K562 (cell line): ENCODE results near the gene TUBB1. TPM values are rescaled to one million over a fixed set of nuclear protein-coding genes. Genes with fewer than 3 reads are reported as not detected.

Experiments
- CAMTA2 ChIP-seq: fragments of 250-450 bp; sonication (Bioruptor Pico); conservative IDR thresholded peaks from 2 replicates; pipeline ENCODE4 v1.5.1; 2022
- CXXC5 ChIP-seq: fragments of 250-450 bp; sonication (Bioruptor Pico); IDR thresholded peaks from 2 replicates; pipeline ENCODE4 v1.8.0; 2022; ENCODE audit warnings: inconsistent platforms, mild to moderate bottlenecking, moderate library complexity
- DIDO1 ChIP-seq: fragments of 450-650 bp; IDR thresholded peaks from 2 replicates; pipeline ENCODE4 v1.6.1; 2016; ENCODE audit warnings: low read depth, missing biosample characterization, missing genetic modification characterization
- ESRRB ChIP-seq: fragments of 250-450 bp; sonication (Bioruptor Pico); IDR thresholded peaks from 2 replicates; pipeline ENCODE4 v1.5.0; 2020; ENCODE audit warnings: mild to moderate bottlenecking, moderate library complexity, borderline replicate concordance
- MAFF ChIP-seq: IDR thresholded peaks from 2 replicates; pipeline ENCODE4 v1.6.1; 2012; ENCODE audit warnings: low read length, improper control_type of control experiment
- MED1 ChIP-seq: sonication (generic); formaldehyde crosslinking; IDR thresholded peaks from 2 replicates; pipeline ENCODE4 v1.8.1; 2023; ENCODE audit warnings: missing genetic modification reagents, borderline replicate concordance
- MTF1 ChIP-seq: fragments of 250-450 bp; sonication (Bioruptor Pico); IDR thresholded peaks from 2 replicates; pipeline ENCODE4 v1.9.0; 2021; ENCODE audit warnings: moderate library complexity, mild to moderate bottlenecking, inconsistent platforms, borderline replicate concordance
- PPARD ChIP-seq: fragments of 250-450 bp; sonication (Bioruptor Pico); IDR thresholded peaks from 2 replicates; pipeline ENCODE4 v1.8.0; 2022; ENCODE audit warnings: inconsistent platforms, mild to moderate bottlenecking, moderate library complexity
- RBM39 ChIP-seq: fragments of 200-400 bp; formaldehyde crosslinking; optimal IDR thresholded peaks from 2 replicates; pipeline ENCODE3; 2018; ENCODE audit warnings: low read depth, low read length
- YY1 ChIP-seq, 3 experiments: IDR thresholded peaks; 2 replicates each; pipeline ENCODE4 v1.6.1; 2011; ENCODE audit warnings: low read length in 2 of 3, mild to moderate bottlenecking in 2 of 3, moderate library complexity in 2 of 3, borderline replicate concordance in 1 of 3, control low read depth in 1 of 3, low read depth in 1 of 3; ENCODE audit not compliant: insufficient read depth in 3 of 3, insufficient replicate concordance in 2 of 3, control insufficient read depth in 1 of 3, insufficient read length in 1 of 3; ENCODE audit errors: extremely low read depth in 1 of 3
- ZNF12 ChIP-seq: sonication (generic); formaldehyde crosslinking; IDR thresholded peaks from 2 replicates; pipeline ENCODE4 v1.4.0; 2020; ENCODE audit warnings: mild to moderate bottlenecking, missing genetic modification reagents
- polyA plus RNA-seq, 8 experiments: library from polyadenylated mRNA; depleted of rRNA in 4 of 8; stranded (reverse) in 5 of 8; unstranded in 3 of 8; fragments of >200 nt; fragmentation: Nextera tagmentation in 2 of 8; fragmentation: Illumina TruSeq in 1 of 8; extraction: Ambion mirVana in 2 of 8; extraction: Trizol in 1 of 8; gene quantifications; 2 replicates each; pipeline versions ENCODE4 v1.2.1 to v1.2.3, GENCODE V29; 2011 to 2014; ENCODE audit warnings: inconsistent platforms in 1 of 8, missing spikeins in 1 of 8
- total RNA-seq, 7 experiments: library from RNA; depleted of rRNA in 6 of 7; stranded (reverse); fragments of >200 nt in 6 of 7; fragmentation: Illumina TruSeq in 2 of 7; extraction: Trizol in 2 of 7; gene quantifications; 2 replicates each; pipeline versions ENCODE4 v1.2.1 to v1.2.3, GENCODE V29; 2011 to 2021; ENCODE audit warnings: low replicate concordance in 1 of 7
- TF ChIP-seq, protein P1 (sequence below): fragments of 450-650 bp; IDR thresholded peaks from 2 replicates; pipeline ENCODE4 v1.6.1; 2016; ENCODE audit warnings: mild to moderate bottlenecking, moderate library complexity
- TF ChIP-seq, protein P2 (sequence below): sonication (generic); formaldehyde crosslinking; IDR thresholded peaks from 2 replicates; pipeline ENCODE4 v1.9.0; 2022; ENCODE audit warnings: mild to moderate bottlenecking, missing genetic modification reagents
- TF ChIP-seq, protein P3 (sequence below): fragments of 450-650 bp; formaldehyde crosslinking; IDR thresholded peaks from 2 replicates; pipeline ENCODE4 v1.4.0; 2020; ENCODE audit warnings: mild to moderate bottlenecking

Gene TUBB1
- total and polyA plus RNA-seq, 9 of the 15 experiments (the other 6 are each of a cell fraction or from before 2014, with no cell fraction given): 1.5 to 3.9 (median 2.4) TPM

DNA sequence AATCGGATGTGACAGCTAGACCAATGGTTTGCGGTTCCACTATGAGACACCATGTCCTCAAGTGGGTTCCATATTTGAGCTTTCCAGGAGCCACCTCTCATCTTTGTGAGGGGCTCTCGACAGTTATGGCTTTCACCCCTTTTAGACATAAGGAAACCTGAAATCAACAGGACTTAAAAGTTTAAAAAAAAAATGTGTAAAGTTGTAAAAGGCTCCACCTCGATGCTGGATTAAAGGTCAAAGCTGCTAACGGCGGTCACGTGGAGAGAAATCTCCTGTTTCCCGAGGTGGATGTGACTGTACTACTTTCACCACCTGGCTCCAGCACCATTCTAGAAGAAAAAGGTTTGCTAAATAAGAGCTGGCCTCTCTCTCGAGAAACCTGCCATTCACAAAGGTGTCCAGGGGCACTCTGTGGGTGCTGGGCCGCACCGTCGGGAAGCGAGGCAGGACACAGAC, 12.4 kb downstream of the TUBB1 start (continued):
- TF ChIP-seq, protein P1, sequence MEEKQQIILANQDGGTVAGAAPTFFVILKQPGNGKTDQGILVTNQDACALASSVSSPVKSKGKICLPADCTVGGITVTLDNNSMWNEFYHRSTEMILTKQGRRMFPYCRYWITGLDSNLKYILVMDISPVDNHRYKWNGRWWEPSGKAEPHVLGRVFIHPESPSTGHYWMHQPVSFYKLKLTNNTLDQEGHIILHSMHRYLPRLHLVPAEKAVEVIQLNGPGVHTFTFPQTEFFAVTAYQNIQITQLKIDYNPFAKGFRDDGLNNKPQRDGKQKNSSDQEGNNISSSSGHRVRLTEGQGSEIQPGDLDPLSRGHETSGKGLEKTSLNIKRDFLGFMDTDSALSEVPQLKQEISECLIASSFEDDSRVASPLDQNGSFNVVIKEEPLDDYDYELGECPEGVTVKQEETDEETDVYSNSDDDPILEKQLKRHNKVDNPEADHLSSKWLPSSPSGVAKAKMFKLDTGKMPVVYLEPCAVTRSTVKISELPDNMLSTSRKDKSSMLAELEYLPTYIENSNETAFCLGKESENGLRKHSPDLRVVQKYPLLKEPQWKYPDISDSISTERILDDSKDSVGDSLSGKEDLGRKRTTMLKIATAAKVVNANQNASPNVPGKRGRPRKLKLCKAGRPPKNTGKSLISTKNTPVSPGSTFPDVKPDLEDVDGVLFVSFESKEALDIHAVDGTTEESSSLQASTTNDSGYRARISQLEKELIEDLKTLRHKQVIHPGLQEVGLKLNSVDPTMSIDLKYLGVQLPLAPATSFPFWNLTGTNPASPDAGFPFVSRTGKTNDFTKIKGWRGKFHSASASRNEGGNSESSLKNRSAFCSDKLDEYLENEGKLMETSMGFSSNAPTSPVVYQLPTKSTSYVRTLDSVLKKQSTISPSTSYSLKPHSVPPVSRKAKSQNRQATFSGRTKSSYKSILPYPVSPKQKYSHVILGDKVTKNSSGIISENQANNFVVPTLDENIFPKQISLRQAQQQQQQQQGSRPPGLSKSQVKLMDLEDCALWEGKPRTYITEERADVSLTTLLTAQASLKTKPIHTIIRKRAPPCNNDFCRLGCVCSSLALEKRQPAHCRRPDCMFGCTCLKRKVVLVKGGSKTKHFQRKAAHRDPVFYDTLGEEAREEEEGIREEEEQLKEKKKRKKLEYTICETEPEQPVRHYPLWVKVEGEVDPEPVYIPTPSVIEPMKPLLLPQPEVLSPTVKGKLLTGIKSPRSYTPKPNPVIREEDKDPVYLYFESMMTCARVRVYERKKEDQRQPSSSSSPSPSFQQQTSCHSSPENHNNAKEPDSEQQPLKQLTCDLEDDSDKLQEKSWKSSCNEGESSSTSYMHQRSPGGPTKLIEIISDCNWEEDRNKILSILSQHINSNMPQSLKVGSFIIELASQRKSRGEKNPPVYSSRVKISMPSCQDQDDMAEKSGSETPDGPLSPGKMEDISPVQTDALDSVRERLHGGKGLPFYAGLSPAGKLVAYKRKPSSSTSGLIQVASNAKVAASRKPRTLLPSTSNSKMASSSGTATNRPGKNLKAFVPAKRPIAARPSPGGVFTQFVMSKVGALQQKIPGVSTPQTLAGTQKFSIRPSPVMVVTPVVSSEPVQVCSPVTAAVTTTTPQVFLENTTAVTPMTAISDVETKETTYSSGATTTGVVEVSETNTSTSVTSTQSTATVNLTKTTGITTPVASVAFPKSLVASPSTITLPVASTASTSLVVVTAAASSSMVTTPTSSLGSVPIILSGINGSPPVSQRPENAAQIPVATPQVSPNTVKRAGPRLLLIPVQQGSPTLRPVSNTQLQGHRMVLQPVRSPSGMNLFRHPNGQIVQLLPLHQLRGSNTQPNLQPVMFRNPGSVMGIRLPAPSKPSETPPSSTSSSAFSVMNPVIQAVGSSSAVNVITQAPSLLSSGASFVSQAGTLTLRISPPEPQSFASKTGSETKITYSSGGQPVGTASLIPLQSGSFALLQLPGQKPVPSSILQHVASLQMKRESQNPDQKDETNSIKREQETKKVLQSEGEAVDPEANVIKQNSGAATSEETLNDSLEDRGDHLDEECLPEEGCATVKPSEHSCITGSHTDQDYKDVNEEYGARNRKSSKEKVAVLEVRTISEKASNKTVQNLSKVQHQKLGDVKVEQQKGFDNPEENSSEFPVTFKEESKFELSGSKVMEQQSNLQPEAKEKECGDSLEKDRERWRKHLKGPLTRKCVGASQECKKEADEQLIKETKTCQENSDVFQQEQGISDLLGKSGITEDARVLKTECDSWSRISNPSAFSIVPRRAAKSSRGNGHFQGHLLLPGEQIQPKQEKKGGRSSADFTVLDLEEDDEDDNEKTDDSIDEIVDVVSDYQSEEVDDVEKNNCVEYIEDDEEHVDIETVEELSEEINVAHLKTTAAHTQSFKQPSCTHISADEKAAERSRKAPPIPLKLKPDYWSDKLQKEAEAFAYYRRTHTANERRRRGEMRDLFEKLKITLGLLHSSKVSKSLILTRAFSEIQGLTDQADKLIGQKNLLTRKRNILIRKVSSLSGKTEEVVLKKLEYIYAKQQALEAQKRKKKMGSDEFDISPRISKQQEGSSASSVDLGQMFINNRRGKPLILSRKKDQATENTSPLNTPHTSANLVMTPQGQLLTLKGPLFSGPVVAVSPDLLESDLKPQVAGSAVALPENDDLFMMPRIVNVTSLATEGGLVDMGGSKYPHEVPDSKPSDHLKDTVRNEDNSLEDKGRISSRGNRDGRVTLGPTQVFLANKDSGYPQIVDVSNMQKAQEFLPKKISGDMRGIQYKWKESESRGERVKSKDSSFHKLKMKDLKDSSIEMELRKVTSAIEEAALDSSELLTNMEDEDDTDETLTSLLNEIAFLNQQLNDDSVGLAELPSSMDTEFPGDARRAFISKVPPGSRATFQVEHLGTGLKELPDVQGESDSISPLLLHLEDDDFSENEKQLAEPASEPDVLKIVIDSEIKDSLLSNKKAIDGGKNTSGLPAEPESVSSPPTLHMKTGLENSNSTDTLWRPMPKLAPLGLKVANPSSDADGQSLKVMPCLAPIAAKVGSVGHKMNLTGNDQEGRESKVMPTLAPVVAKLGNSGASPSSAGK: peak; percentile 11; the same call in 1 of the 2 replicates
- TF ChIP-seq, protein P2, sequence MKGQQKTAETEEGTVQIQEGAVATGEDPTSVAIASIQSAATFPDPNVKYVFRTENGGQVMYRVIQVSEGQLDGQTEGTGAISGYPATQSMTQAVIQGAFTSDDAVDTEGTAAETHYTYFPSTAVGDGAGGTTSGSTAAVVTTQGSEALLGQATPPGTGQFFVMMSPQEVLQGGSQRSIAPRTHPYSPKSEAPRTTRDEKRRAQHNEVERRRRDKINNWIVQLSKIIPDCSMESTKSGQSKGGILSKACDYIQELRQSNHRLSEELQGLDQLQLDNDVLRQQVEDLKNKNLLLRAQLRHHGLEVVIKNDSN (CRISPR knock-in tag): peak; percentile 71
- TF ChIP-seq MED1: 0 out of 2 replicates have a peak, but pooled peaks have one; percentile 24
- TF ChIP-seq ESRRB (CRISPR knock-in tag): 0 out of 2 replicates have a peak, but pooled peaks have one; percentile 65
- no peak for TF ChIP-seq RBM39
- no peak for TF ChIP-seq MAFF
- no peak for TF ChIP-seq CXXC5 (CRISPR knock-in tag)
- TF ChIP-seq, protein P3, sequence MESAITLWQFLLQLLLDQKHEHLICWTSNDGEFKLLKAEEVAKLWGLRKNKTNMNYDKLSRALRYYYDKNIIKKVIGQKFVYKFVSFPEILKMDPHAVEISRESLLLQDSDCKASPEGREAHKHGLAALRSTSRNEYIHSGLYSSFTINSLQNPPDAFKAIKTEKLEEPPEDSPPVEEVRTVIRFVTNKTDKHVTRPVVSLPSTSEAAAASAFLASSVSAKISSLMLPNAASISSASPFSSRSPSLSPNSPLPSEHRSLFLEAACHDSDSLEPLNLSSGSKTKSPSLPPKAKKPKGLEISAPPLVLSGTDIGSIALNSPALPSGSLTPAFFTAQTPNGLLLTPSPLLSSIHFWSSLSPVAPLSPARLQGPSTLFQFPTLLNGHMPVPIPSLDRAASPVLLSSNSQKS (CRISPR knock-in tag): no peak
- 0 out of 2 replicates have a peak, but pooled peaks have one; percentile 29 for TF ChIP-seq ZNF12 (CRISPR knock-in tag)
- peak in 1 of 3 experiments; percentile 59 for TF ChIP-seq YY1 (IDR thresholded peaks at IDR 0.05; ENCODE audit: borderline replicate concordance in 1 of 3, control insufficient read depth in 1 of 3, extremely low read depth in 1 of 3, insufficient read depth in 3 of 3, insufficient read length in 1 of 3, insufficient replicate concordance in 2 of 3, low read depth in 1 of 3, low read length in 2 of 3)
- TF ChIP-seq CAMTA2 (CRISPR knock-in tag): 0 out of 2 replicates have a peak, but pooled peaks have one; percentile 30
- 0 out of 2 replicates have a peak, but pooled peaks have one; percentile 60 for TF ChIP-seq PPARD (CRISPR knock-in tag)
- TF ChIP-seq DIDO1 (tag): no peak
- TF ChIP-seq MTF1 (CRISPR knock-in tag): 0 out of 2 replicates have a peak, but pooled peaks have one; percentile 83
